Stimulated activated CD8-positive, alpha-beta memory T cell treated with anti-CD3 and anti-CD28 coated beads, Interleukin-4, amount 100 ng/mL, for 4 hours (primary cell): ENCODE results near the gene S1PR4.
A peak's percentile ranks its signal among the peaks of the same experiment; 100 is the strongest.
"Not testable (repeated sequence)": the region's sequence is repeated elsewhere in the genome, so short reads cannot be mapped to it uniquely, and the experiment has no call there.

ENCODE experiments used
- DNase-seq, 2 donors: peaks; one replicate each; pipeline ENCODE4 v3.0.0-alpha.2; 2020; ENCODE audit warnings: low read depth in 2 of 2, low spot score in 1 of 2

S1PR4 gene

GRCh38 chr19:3193256-3194105 is 14.9 kb downstream of the S1PR4 start:
- DNase-seq, result no peak

- DNase-seq, result no peak
Measured at GRCh38 chr19:3194106-3195087, 15.8 kb downstream of the S1PR4 start.

GRCh38 chr19:3196064-3196932 is 17.7 kb downstream of the S1PR4 start:
- no peak for DNase-seq

- DNase-seq, result no peak
Measured at GRCh38 chr19:3196933-3197205, 18.3 kb downstream of the S1PR4 start.

- DNase-seq, result no peak
Measured at GRCh38 chr19:3198901-3199700, 20.5 kb downstream of the S1PR4 start.

GRCh38 chr19:3201072-3201700 is 22.6 kb downstream of the S1PR4 start:
- no peak for DNase-seq

- no peak for DNase-seq
Measured at GRCh38 chr19:3201911-3202310, 23.3 kb downstream of the S1PR4 start.

- DNase-seq, result no peak
Measured at GRCh38 chr19:3202346-3202745, 23.8 kb downstream of the S1PR4 start.

- DNase-seq, result not testable (repeated sequence)
Measured at GRCh38 chr19:3202895-3203294, 24.3 kb downstream of the S1PR4 start.

GRCh38 chr19:3203805-3204645 is 25.5 kb downstream of the S1PR4 start:
- no peak for DNase-seq

GRCh38 chr19:3204646-3205275 is 26.2 kb downstream of the S1PR4 start:
- no peak for DNase-seq

GRCh38 chr19:3206216-3206953 is 27.8 kb downstream of the S1PR4 start:
- no peak for DNase-seq

GRCh38 chr19:3207461-3208242 is 29.1 kb downstream of the S1PR4 start:
- DNase-seq, result no peak

GRCh38 chr19:3208317-3209207 is 30.0 kb downstream of the S1PR4 start:
- DNase-seq, result no peak

- peak; percentile 30 to 58 for DNase-seq
Measured at GRCh38 chr19:3210347-3211017, 31.9 kb downstream of the S1PR4 start.
